ENCODE data around the gene OVOL3.

The OVOL3 gene

GRCh38 chr19:36079389-36079945, 31.5 kb upstream of the OVOL3 start:
- TF ChIP-seq CTCF (IDR thresholded peaks at IDR 0.05; ENCODE audit: low read depth, low read length), result no peak
- no peak for DNase-seq (ENCODE audit: low read depth in 2 of 2)

GRCh38 chr19:36081385-36081784, 29.6 kb upstream of the OVOL3 start:
- TF ChIP-seq CTCF (IDR thresholded peaks at IDR 0.05; ENCODE audit: low read depth, low read length), result no peak
- H3K4me3 ChIP-seq (replicated peaks in 1 of 2; ENCODE audit: low read depth in 2 of 2, low read length in 2 of 2), result no peak overlapping the region
- peak; percentile 5 to 7 for DNase-seq (ENCODE audit: low read depth in 2 of 2)

More at GRCh38 chr19:36079389-36079945, 31.5 kb upstream of the OVOL3 start:
- no peak overlapping the region for H3K4me3 ChIP-seq (replicated peaks in 1 of 2; ENCODE audit: low read depth in 2 of 2, low read length in 2 of 2)

- DNase-seq (ENCODE audit: low read depth in 2 of 2), result peak in 1 of 2 donors; percentile 66
- TF ChIP-seq CTCF (IDR thresholded peaks at IDR 0.05; ENCODE audit: low read depth, low read length), result no peak
- no peak overlapping the region for H3K4me3 ChIP-seq (replicated peaks in 1 of 2; ENCODE audit: low read depth in 2 of 2, low read length in 2 of 2)
Measured at GRCh38 chr19:36081894-36082293, 29.0 kb upstream of the OVOL3 start.

GRCh38 chr19:36082916-36083315, 28.0 kb upstream of the OVOL3 start:
- no peak for TF ChIP-seq CTCF (IDR thresholded peaks at IDR 0.05; ENCODE audit: low read depth, low read length)
- H3K4me3 ChIP-seq (replicated peaks in 1 of 2; ENCODE audit: low read depth in 2 of 2, low read length in 2 of 2), result no peak overlapping the region
- no peak for DNase-seq (ENCODE audit: low read depth in 2 of 2)

- no peak overlapping the region for H3K4me3 ChIP-seq (replicated peaks in 1 of 2; ENCODE audit: low read depth in 2 of 2, low read length in 2 of 2)
- TF ChIP-seq CTCF (IDR thresholded peaks at IDR 0.05; ENCODE audit: low read depth, low read length), result no peak
Measured at GRCh38 chr19:36084231-36085009, 26.5 kb upstream of the OVOL3 start.

GRCh38 chr19:36086326-36086725, 24.6 kb upstream of the OVOL3 start:
- DNase-seq (ENCODE audit: low read depth in 2 of 2), result no peak
- no peak for TF ChIP-seq CTCF (IDR thresholded peaks at IDR 0.05; ENCODE audit: low read depth, low read length)
- no peak overlapping the region for H3K4me3 ChIP-seq (replicated peaks in 1 of 2; ENCODE audit: low read depth in 2 of 2, low read length in 2 of 2)

More at GRCh38 chr19:36084231-36085009, 26.5 kb upstream of the OVOL3 start:
- DNase-seq (ENCODE audit: low read depth in 2 of 2), result no peak

All from cardiac fibroblast (primary cell).